ENCODE data around the gene PRPS2. TPM values are rescaled to one million over a fixed set of nuclear protein-coding genes. Genes with fewer than 3 reads are reported as not detected.

The PRPS2 gene
- total RNA-seq, 1 experiment from 2014 or later: 79.5 TPM

DNA sequence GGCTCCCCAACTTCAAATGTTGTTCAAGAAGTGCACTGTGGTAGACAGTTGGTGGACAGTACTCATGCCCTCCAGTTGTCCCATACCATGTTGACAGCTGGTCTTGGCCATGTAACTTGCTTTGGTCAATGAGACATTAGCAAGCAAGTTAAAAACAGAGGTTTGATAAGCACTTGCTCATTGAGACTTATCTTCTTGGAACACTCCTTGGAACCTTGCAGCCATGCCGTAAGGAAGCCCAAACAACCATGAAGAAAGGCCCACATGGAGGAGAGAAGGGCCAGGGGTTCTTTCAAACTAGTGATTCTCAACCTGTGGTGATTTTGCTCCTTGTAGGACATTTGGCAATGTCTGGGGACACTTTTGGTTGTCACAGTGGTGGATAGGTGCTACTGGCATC lies 2.6 kb upstream of the PRPS2 start:
- Histone ChIP-seq H3K79me2 (ENCODE audit: insufficient read depth, low read length) (peaks cover 18% of the 10 kb centered on the region), H3K27ac (ENCODE audit: low read depth, low read length) (no peak overlapping the region), H4K20me1 (ENCODE audit: insufficient read depth) (no peaks in the 10 kb centered on the region), H3K4me3 (replicated peaks in 1 of 2; ENCODE audit: low read depth in 1 of 2, low read length in 2 of 2) (no peak overlapping the region), H3K9ac (ENCODE audit: low read length) (no peak overlapping the region), H3K4me1 (ENCODE audit: control insufficient read depth in 1 of 2, insufficient read depth in 2 of 2, low read length in 2 of 2) (peaks cover 0 to 9% of the 10 kb centered on the region in 2 experiments; a peak in 2 of 4 replicates), H3K27me3 (ENCODE audit: insufficient read depth, low read length) (no peaks in the 10 kb centered on the region), H3K9me2 (ENCODE audit: insufficient read depth) (no peaks in the 10 kb centered on the region), H3K4me2 (ENCODE audit: low read length) (no peak overlapping the region), H3K36me3 (ENCODE audit: control insufficient read depth in 1 of 2, insufficient read depth in 2 of 2, low read length in 2 of 2) (no peaks in the 10 kb centered on the region), H3K9me3 (ENCODE audit: control insufficient read depth in 1 of 2, insufficient read depth in 1 of 2, low read depth in 1 of 2, low read length in 2 of 2) (no peaks in the 10 kb centered on the region), H2AFZ (ENCODE audit: low read depth, low read length, poor library complexity, severe bottlenecking) (no peak overlapping the region)
- BruUV-seq (replicated peaks): no TSS peak
- DNase-seq (ENCODE audit: low read depth, low spot score) (no peak), ATAC-seq (no peak)
- ChIA-PET CTCF (no interaction called here), RAD21 (ENCODE audit: low non-redundant PET in 1 of 2, low total read pairs in 2 of 2, uncharacterized antibody in 2 of 2, unreplicated experiment in 2 of 2) (no interaction called here), POLR2A (no interaction called here)
- TF ChIP-seq ZFX (IDR thresholded peaks at IDR 0.05) (no peak), POLR2AphosphoS5 (IDR thresholded peaks at IDR 0.05; ENCODE audit: low read depth, low read length) (no peak), TCF7L2 (IDR thresholded peaks at IDR 0.05; ENCODE audit: borderline replicate concordance, extremely low read depth, insufficient read depth, insufficient read length) (no peak), SRF (IDR thresholded peaks at IDR 0.05; ENCODE audit: low read depth) (no peak), SIN3A (IDR thresholded peaks at IDR 0.05; ENCODE audit: low read depth) (no peak), EZH2 (IDR thresholded peaks at IDR 0.05) (no peak), CBX3 (IDR thresholded peaks at IDR 0.05; ENCODE audit: low read depth) (no peak), YY1 (IDR thresholded peaks at IDR 0.05; ENCODE audit: extremely low read depth, insufficient replicate concordance, low read depth, low read length) (no peak), ELF1 (IDR thresholded peaks at IDR 0.05; ENCODE audit: borderline replicate concordance, low read depth) (no peak), JUND (IDR thresholded peaks at IDR 0.05) (no peak), EZH2phosphoT487 (IDR thresholded peaks at IDR 0.05; ENCODE audit: borderline replicate concordance) (no peak), CEBPB (IDR thresholded peaks at IDR 0.05; ENCODE audit: low read depth) (no peak), ZNF274 (IDR thresholded peaks at IDR 0.05; ENCODE audit: low read depth, low read length) (no peak), RAD21 (IDR thresholded peaks at IDR 0.05; ENCODE audit: low read depth) (no peak), EGR1 (IDR thresholded peaks at IDR 0.05; ENCODE audit: low read depth) (no peak)
- TF ChIP-seq, protein P1, sequence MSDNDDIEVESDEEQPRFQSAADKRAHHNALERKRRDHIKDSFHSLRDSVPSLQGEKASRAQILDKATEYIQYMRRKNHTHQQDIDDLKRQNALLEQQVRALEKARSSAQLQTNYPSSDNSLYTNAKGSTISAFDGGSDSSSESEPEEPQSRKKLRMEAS (IDR thresholded peaks at IDR 0.05): no peak
- TF ChIP-seq, protein P2, sequence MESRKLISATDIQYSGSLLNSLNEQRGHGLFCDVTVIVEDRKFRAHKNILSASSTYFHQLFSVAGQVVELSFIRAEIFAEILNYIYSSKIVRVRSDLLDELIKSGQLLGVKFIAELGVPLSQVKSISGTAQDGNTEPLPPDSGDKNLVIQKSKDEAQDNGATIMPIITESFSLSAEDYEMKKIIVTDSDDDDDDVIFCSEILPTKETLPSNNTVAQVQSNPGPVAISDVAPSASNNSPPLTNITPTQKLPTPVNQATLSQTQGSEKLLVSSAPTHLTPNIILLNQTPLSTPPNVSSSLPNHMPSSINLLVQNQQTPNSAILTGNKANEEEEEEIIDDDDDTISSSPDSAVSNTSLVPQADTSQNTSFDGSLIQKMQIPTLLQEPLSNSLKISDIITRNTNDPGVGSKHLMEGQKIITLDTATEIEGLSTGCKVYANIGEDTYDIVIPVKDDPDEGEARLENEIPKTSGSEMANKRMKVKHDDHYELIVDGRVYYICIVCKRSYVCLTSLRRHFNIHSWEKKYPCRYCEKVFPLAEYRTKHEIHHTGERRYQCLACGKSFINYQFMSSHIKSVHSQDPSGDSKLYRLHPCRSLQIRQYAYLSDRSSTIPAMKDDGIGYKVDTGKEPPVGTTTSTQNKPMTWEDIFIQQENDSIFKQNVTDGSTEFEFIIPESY (IDR thresholded peaks at IDR 0.05; ENCODE audit: extremely low read depth, insufficient replicate concordance, low read length): no peak
- TF ChIP-seq, protein P3, sequence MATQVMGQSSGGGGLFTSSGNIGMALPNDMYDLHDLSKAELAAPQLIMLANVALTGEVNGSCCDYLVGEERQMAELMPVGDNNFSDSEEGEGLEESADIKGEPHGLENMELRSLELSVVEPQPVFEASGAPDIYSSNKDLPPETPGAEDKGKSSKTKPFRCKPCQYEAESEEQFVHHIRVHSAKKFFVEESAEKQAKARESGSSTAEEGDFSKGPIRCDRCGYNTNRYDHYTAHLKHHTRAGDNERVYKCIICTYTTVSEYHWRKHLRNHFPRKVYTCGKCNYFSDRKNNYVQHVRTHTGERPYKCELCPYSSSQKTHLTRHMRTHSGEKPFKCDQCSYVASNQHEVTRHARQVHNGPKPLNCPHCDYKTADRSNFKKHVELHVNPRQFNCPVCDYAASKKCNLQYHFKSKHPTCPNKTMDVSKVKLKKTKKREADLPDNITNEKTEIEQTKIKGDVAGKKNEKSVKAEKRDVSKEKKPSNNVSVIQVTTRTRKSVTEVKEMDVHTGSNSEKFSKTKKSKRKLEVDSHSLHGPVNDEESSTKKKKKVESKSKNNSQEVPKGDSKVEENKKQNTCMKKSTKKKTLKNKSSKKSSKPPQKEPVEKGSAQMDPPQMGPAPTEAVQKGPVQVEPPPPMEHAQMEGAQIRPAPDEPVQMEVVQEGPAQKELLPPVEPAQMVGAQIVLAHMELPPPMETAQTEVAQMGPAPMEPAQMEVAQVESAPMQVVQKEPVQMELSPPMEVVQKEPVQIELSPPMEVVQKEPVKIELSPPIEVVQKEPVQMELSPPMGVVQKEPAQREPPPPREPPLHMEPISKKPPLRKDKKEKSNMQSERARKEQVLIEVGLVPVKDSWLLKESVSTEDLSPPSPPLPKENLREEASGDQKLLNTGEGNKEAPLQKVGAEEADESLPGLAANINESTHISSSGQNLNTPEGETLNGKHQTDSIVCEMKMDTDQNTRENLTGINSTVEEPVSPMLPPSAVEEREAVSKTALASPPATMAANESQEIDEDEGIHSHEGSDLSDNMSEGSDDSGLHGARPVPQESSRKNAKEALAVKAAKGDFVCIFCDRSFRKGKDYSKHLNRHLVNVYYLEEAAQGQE (IDR thresholded peaks at IDR 0.05; ENCODE audit: low read depth): no peak
- TF ChIP-seq, protein P4, sequence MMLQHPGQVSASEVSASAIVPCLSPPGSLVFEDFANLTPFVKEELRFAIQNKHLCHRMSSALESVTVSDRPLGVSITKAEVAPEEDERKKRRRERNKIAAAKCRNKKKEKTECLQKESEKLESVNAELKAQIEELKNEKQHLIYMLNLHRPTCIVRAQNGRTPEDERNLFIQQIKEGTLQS (IDR thresholded peaks at IDR 0.05): no peak
- intact Hi-C loops (cut with micrococcal nuclease): no loop called here
